HCT116 (cell line): Measurements from ENCODE around the gene RIT1. TPM values are rescaled to one million over a fixed set of nuclear protein-coding genes. Genes with fewer than 3 reads are reported as not detected.
A peak's percentile ranks its signal among the peaks of the same experiment; 100 is the strongest.

Experiments used
- ATAC-seq: fragments of 200-7000 bp; cut with Tn5 transposase; 2 replicates; pipeline ENCODE4 v1.9.1; 2020; ENCODE audit warnings: mild to moderate bottlenecking, moderate library complexity
- BruUV-seq: library from RNA; stranded (reverse); fragments of 400-500 nt; replicated peaks from 2 replicates; lab custom pipeline; 2021; lab: Mats Ljungman, UMichigan
- CTCF ChIA-PET: fragments of 300-600 bp; sonication (Branson Sonifier 250); formaldehyde crosslinking; loops from one replicate; lab custom pipeline; 2021; ENCODE audit warnings: antibody characterized with exemption; lab: Charles Lee
- POLR2A ChIA-PET: fragments of 300-600, 350-600 bp; sonication (Branson Sonifier 250); formaldehyde crosslinking; loops from one replicate; lab custom pipeline; 2021; ENCODE audit warnings: antibody characterized with exemption; lab: Charles Lee
- RAD21 ChIA-PET, 2 experiments: fragments of 300-600 bp; sonication (Branson Sonifier 250); formaldehyde crosslinking; loops; one replicate each; lab custom pipeline; 2023; ENCODE audit warnings: low total read pairs in 2 of 2; ENCODE audit not compliant: uncharacterized antibody in 2 of 2, unreplicated experiment in 2 of 2, low non-redundant PET in 1 of 2; lab: Charles Lee
- DNase-seq: peaks from one replicate; pipeline ENCODE4 v3.0.0-alpha.2; 2010; ENCODE audit warnings: low read depth, low spot score
- H2AFZ ChIP-seq: fragments of 200-600 bp; shearing (Covaris generic), sonication (generic); 2 replicates; pipeline ENCODE4 v1.6.1; 2017; ENCODE audit warnings: low read depth, mixed run types, mixed read lengths, antibody characterized with exemption, low read length; ENCODE audit not compliant: poor library complexity, severe bottlenecking
- H3K27ac ChIP-seq: 2 replicates; pipeline ENCODE4 v1.5.1; 2012; ENCODE audit warnings: low read depth, low read length
- H3K27me3 ChIP-seq: fragments of 200-600 bp; sonication (generic); 2 replicates; pipeline ENCODE4 v1.6.1; 2016; ENCODE audit warnings: mixed run types, low read length, mixed read lengths; ENCODE audit not compliant: insufficient read depth
- H3K36me3 ChIP-seq, 2 experiments: fragments of 200-500 bp in 1 of 2; fragments of 200-600 bp in 1 of 2; sonication (Bioruptor generic) in 1 of 2; sonication (generic) in 1 of 2; 2 replicates each; pipeline versions ENCODE4 v1.5.1 to v1.6.1; 2014 to 2016; ENCODE audit warnings: low read length in 2 of 2, inconsistent platforms in 1 of 2, mixed read lengths in 1 of 2, mixed run types in 1 of 2; ENCODE audit not compliant: insufficient read depth in 2 of 2, control insufficient read depth in 1 of 2
- H3K4me1 ChIP-seq, 2 experiments: fragments of 200-600 bp in 1 of 2; sonication (generic) in 1 of 2; 2 replicates each; pipeline versions ENCODE4 v1.5.1 to v1.6.1; 2012 to 2017; ENCODE audit warnings: low read length in 2 of 2, inconsistent platforms in 1 of 2, mild to moderate bottlenecking in 1 of 2, mixed read lengths in 1 of 2, mixed run types in 1 of 2, moderate library complexity in 1 of 2; ENCODE audit not compliant: insufficient read depth in 2 of 2, control insufficient read depth in 1 of 2
- H3K4me2 ChIP-seq: fragments of 200-600 bp; sonication (generic); 2 replicates; pipeline ENCODE4 v1.6.1; 2017; ENCODE audit warnings: mixed run types, low read length, mixed read lengths
- H3K4me3 ChIP-seq, 2 experiments: fragments of 200-600 bp in 1 of 2; sonication (generic) in 1 of 2; replicated peaks in 1 of 2; 2 replicates each; pipeline ENCODE4 v1.5.1; 2011 to 2016; ENCODE audit warnings: low read length in 2 of 2, control low read depth in 1 of 2, low read depth in 1 of 2, mild to moderate bottlenecking in 1 of 2, mixed read lengths in 1 of 2, mixed run types in 1 of 2
- H3K79me2 ChIP-seq: fragments of 200-600 bp; sonication (generic); 2 replicates; pipeline ENCODE4 v1.6.1; 2017; ENCODE audit warnings: mild to moderate bottlenecking, mixed run types, low read length, moderate library complexity, mixed read lengths; ENCODE audit not compliant: insufficient read depth
- H3K9ac ChIP-seq: fragments of 200-600 bp; sonication (generic); 2 replicates; pipeline ENCODE4 v1.6.1; 2016; ENCODE audit warnings: low read length, mixed read lengths
- H3K9me2 ChIP-seq: fragments of 200-600 bp; sonication (generic), shearing (Covaris generic); 2 replicates; pipeline ENCODE4 v1.6.1; 2017; ENCODE audit warnings: mixed run types, mild to moderate bottlenecking, moderate library complexity; ENCODE audit not compliant: insufficient read depth
- H3K9me3 ChIP-seq, 2 experiments: fragments of 200-500 bp in 1 of 2; fragments of 200-600 bp in 1 of 2; sonication (Bioruptor generic) in 1 of 2; sonication (generic) in 1 of 2; 2 replicates each; pipeline ENCODE4 v1.6.1; 2014 to 2017; ENCODE audit warnings: low read length in 2 of 2, mixed read lengths in 2 of 2, inconsistent platforms in 1 of 2, low read depth in 1 of 2, mild to moderate bottlenecking in 1 of 2, mixed run types in 1 of 2, moderate library complexity in 1 of 2; ENCODE audit not compliant: control insufficient read depth in 1 of 2, insufficient read depth in 1 of 2
- H4K20me1 ChIP-seq: fragments of 200-600 bp; sonication (generic), shearing (Covaris generic); 2 replicates; pipeline ENCODE4 v1.6.1; 2017; ENCODE audit warnings: mixed run types, mild to moderate bottlenecking, moderate library complexity; ENCODE audit not compliant: insufficient read depth
- CBX3 ChIP-seq: IDR thresholded peaks from 2 replicates; pipeline ENCODE4 v1.6.1; 2012; ENCODE audit warnings: low read depth
- CEBPB ChIP-seq: IDR thresholded peaks from 2 replicates; pipeline ENCODE4 v1.6.1; 2012; ENCODE audit warnings: low read depth
- EGR1 ChIP-seq: IDR thresholded peaks from 2 replicates; pipeline ENCODE4 v1.6.1; 2012; ENCODE audit warnings: low read depth
- ELF1 ChIP-seq: IDR thresholded peaks from 2 replicates; pipeline ENCODE4 v1.6.1; 2012; ENCODE audit warnings: low read depth, borderline replicate concordance
- EZH2phosphoT487 ChIP-seq: fragments of 200-600 bp; IDR thresholded peaks from 2 replicates; pipeline ENCODE4 v1.6.1; 2018; ENCODE audit warnings: antibody characterized with exemption, borderline replicate concordance
- FOSL1 ChIP-seq: IDR thresholded peaks from 2 replicates; pipeline ENCODE4 v1.6.1; 2012; ENCODE audit warnings: low read depth
- JUND ChIP-seq: IDR thresholded peaks from 2 replicates; pipeline ENCODE4 v1.6.1; 2012
- MAX ChIP-seq: IDR thresholded peaks from 2 replicates; pipeline ENCODE4 v1.6.1; 2012
- REST ChIP-seq: IDR thresholded peaks from 2 replicates; pipeline ENCODE4 v1.6.1; 2012; ENCODE audit warnings: low read depth
- SIN3A ChIP-seq: IDR thresholded peaks from 2 replicates; pipeline ENCODE4 v1.6.1; 2012; ENCODE audit warnings: low read depth
- SRF ChIP-seq: IDR thresholded peaks from 2 replicates; pipeline ENCODE4 v1.6.1; 2012; ENCODE audit warnings: low read depth
- YY1 ChIP-seq: IDR thresholded peaks from 2 replicates; pipeline ENCODE4 v1.6.1; 2011; ENCODE audit warnings: low read length, low read depth, moderate library complexity, mild to moderate bottlenecking; ENCODE audit not compliant: insufficient replicate concordance; ENCODE audit errors: extremely low read depth
- ZFX ChIP-seq: fragments of 450-650 bp; IDR thresholded peaks from 2 replicates; pipeline ENCODE4 v1.6.1; 2017
- ZNF274 ChIP-seq: fragments of 200-500 bp; sonication (Bioruptor generic); IDR thresholded peaks from 2 replicates; pipeline ENCODE4 v1.6.1; 2014; ENCODE audit warnings: mild to moderate bottlenecking, low read depth, low read length, inconsistent platforms
- intact Hi-C: fragments of 100-400 bp; cut with micrococcal nuclease; formaldehyde crosslinking; loops from 2 replicates; pipeline ENCODE4 v1.10.0; 2022
- total RNA-seq: library from RNA; stranded (reverse); gene quantifications from one replicate; pipeline ENCODE4 v1.2.1, GENCODE V29; 2021; ENCODE audit not compliant: unreplicated experiment
- TF ChIP-seq, protein P1 (sequence below): IDR thresholded peaks from 2 replicates; pipeline ENCODE4 v1.6.1; 2012
- TF ChIP-seq, protein P2 (sequence below), 3 experiments: fragments of 200-600 bp in 1 of 3; sonication (generic) in 1 of 3; IDR thresholded peaks in 2 of 3; conservative IDR thresholded peaks in 1 of 3; 2 replicates each; pipeline ENCODE4 v1.5.1; 2012 to 2017; ENCODE audit warnings: low read depth in 2 of 3, low read length in 2 of 3, antibody characterized with exemption in 1 of 3, borderline replicate concordance in 1 of 3, control low read depth in 1 of 3, mild to moderate bottlenecking in 1 of 3, mixed read lengths in 1 of 3, mixed run types in 1 of 3, moderate library complexity in 1 of 3; ENCODE audit not compliant: insufficient read depth in 1 of 3

RIT1 gene
- total RNA-seq, 1 experiment from 2014 or later, result 10.2 TPM

DNA sequence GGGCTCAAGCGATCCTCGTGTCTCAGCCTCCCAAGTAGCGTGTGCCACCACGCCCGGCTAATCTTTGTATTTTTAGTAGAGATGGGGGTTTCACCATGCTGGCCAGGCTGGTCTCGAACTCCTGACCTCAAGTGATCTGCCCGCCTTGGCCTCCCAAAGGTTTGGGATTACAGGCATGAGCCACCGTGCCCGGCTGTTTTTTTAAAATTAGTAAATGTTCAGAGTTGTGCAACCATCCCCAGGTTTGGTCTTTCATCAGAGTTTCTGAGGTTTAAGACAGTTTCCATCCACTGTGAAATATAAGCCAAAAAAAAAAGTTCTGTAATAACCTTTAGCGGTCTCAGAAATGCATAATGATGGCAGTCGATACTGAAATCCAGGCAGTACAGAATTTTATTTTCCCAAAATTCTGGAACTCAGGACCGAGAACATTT lies 52.3 kb downstream of the RIT1 start:
- intact Hi-C loops, result no loop called here
- BruUV-seq, result no TSS peak

More for the DNA sequence above, 52.3 kb downstream of the RIT1 start:
- POLR2A ChIA-PET, result interaction anchor here (0.6 to 1.0 kb wide), 3 partner anchors 8 to 124 kb away, joined by 3 to 5 read pairs (median 4); no protein-coding TSS in a partner anchor
- peaks cover 3 to 21% of the 10 kb centered on the region in 2 experiments; a peak in 3 of 4 replicates for H3K4me1 ChIP-seq
- H3K9me3 ChIP-seq, result no peaks in the 10 kb centered on the region
- H3K36me3 ChIP-seq, result peaks cover 0 to 3% of the 10 kb centered on the region in 2 experiments; a peak in 2 of 4 replicates
- H3K4me2 ChIP-seq, result peak overlapping the region; percentile 76
- peak; percentile 0; the same call in 1 of the 2 replicates for ATAC-seq
- CTCF ChIA-PET, result no interaction called here
- no peak for DNase-seq
- H3K79me2 ChIP-seq, result peaks cover 28% of the 10 kb centered on the region
- H3K9ac ChIP-seq, result peak overlapping the region; percentile 39
- no peaks in the 10 kb centered on the region for H3K9me2 ChIP-seq
- H2AFZ ChIP-seq, result peak overlapping the region; percentile 64
- TF ChIP-seq JUND (no peak), REST (no peak), CEBPB (no peak), MAX (no peak), SRF (no peak), EZH2phosphoT487 (no peak), ZFX (no peak), EGR1 (no peak), ELF1 (no peak), YY1 (no peak), FOSL1 (no peak), ZNF274 (no peak), CBX3 (no peak), SIN3A (no peak)
- TF ChIP-seq, protein P1, sequence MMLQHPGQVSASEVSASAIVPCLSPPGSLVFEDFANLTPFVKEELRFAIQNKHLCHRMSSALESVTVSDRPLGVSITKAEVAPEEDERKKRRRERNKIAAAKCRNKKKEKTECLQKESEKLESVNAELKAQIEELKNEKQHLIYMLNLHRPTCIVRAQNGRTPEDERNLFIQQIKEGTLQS, result no peak
- TF ChIP-seq, protein P2, sequence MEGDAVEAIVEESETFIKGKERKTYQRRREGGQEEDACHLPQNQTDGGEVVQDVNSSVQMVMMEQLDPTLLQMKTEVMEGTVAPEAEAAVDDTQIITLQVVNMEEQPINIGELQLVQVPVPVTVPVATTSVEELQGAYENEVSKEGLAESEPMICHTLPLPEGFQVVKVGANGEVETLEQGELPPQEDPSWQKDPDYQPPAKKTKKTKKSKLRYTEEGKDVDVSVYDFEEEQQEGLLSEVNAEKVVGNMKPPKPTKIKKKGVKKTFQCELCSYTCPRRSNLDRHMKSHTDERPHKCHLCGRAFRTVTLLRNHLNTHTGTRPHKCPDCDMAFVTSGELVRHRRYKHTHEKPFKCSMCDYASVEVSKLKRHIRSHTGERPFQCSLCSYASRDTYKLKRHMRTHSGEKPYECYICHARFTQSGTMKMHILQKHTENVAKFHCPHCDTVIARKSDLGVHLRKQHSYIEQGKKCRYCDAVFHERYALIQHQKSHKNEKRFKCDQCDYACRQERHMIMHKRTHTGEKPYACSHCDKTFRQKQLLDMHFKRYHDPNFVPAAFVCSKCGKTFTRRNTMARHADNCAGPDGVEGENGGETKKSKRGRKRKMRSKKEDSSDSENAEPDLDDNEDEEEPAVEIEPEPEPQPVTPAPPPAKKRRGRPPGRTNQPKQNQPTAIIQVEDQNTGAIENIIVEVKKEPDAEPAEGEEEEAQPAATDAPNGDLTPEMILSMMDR (IDR thresholded peaks at IDR 0.05 in 2 of 3, conservative IDR thresholded peaks at IDR 0.05 in 1 of 3; ENCODE audit: borderline replicate concordance in 1 of 3, insufficient read depth in 1 of 3, low read depth in 2 of 3, low read length in 2 of 3), result no peak
- no peaks in the 10 kb centered on the region for H4K20me1 ChIP-seq
- peaks cover 9% of the 10 kb centered on the region for H3K27me3 ChIP-seq
- peak overlapping the region; percentile 55 for H3K27ac ChIP-seq
- RAD21 ChIA-PET, result no interaction called here
- H3K4me3 ChIP-seq, result peak overlapping the region; percentile 66 to 80
